Muscle layer of duodenum (tissue), 2 donors: ENCODE data around the gene GET4.
"Not testable (repeated sequence)": the region's sequence is repeated elsewhere in the genome, so short reads cannot be mapped to it uniquely, and the experiment has no call there.

Experiments used
- H3K27ac ChIP-seq: one replicate; pipeline ENCODE4 v1.7.0; 2013; ENCODE audit warnings: mild to moderate bottlenecking, low read length
- H3K27me3 ChIP-seq: one replicate; pipeline ENCODE4 v1.7.0; 2013; ENCODE audit warnings: low read depth, mild to moderate bottlenecking, control low read depth, low read length
- H3K36me3 ChIP-seq, 2 donors: one replicate each; pipeline ENCODE4 v1.7.0; 2013; ENCODE audit warnings: low read length in 2 of 2, control low read depth in 1 of 2, mild to moderate bottlenecking in 1 of 2; ENCODE audit not compliant: insufficient read depth in 2 of 2, control insufficient read depth in 1 of 2
- H3K4me1 ChIP-seq, 2 donors: one replicate each; pipeline ENCODE4 v1.7.0; 2013; ENCODE audit warnings: low read length in 2 of 2, mild to moderate bottlenecking in 2 of 2, control low read depth in 1 of 2, moderate library complexity in 1 of 2; ENCODE audit not compliant: insufficient read depth in 2 of 2, control insufficient read depth in 1 of 2
- H3K4me3 ChIP-seq, 2 donors: one replicate each; pipeline ENCODE4 v1.7.0; 2013; ENCODE audit warnings: low read length in 2 of 2, low read depth in 1 of 2, mild to moderate bottlenecking in 1 of 2
- H3K9me3 ChIP-seq, 2 donors: one replicate each; pipeline ENCODE4 v1.7.0; 2013; ENCODE audit warnings: low read length in 2 of 2, control low read depth in 1 of 2, mild to moderate bottlenecking in 1 of 2; ENCODE audit not compliant: control insufficient read depth in 1 of 2
- donor health status: healthy.

Gene GET4

DNA sequence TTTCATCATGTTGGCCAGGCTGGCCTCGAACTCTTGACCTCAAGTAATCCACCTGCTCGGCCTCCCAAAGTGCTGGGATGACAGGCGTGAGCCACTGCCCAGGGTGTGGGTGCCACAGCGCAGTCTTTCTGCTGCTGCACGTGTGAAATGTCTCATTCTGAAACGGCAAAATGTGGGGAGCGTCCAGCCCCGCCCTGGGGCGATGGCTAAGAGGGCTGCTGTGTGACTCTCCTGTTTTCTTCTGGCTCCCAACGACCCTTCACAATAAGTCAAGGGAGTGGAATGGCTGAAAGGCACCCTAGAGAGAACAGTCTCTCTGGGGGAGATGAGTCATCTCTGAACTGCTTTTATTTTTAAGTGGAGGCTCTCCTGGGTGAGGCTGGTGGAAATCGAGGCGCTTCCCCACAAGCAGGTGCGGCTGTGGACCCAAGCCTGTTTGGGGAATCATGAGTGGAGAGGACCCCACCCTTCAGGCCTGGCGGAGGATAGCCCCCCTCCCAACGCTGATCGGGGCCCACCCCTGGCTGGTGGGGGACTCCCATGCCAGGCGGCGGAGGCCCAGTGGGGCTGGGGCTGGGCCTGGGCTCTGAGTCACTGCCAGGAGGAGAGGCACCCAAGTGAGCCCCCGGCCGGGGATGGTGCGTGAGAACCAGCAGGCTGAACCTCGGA is 60.2 kb downstream of the GET4 start:
- Histone ChIP-seq H3K27ac (no peak overlapping the region), H3K27me3 (no peaks in the 10 kb centered on the region), H3K9me3 (peaks cover 0 to 4% of the 10 kb centered on the region in 2 donors), H3K4me1 (no peaks in the 10 kb centered on the region), H3K36me3 (no peaks in the 10 kb centered on the region), H3K4me3 (no peak overlapping the region)

DNA sequence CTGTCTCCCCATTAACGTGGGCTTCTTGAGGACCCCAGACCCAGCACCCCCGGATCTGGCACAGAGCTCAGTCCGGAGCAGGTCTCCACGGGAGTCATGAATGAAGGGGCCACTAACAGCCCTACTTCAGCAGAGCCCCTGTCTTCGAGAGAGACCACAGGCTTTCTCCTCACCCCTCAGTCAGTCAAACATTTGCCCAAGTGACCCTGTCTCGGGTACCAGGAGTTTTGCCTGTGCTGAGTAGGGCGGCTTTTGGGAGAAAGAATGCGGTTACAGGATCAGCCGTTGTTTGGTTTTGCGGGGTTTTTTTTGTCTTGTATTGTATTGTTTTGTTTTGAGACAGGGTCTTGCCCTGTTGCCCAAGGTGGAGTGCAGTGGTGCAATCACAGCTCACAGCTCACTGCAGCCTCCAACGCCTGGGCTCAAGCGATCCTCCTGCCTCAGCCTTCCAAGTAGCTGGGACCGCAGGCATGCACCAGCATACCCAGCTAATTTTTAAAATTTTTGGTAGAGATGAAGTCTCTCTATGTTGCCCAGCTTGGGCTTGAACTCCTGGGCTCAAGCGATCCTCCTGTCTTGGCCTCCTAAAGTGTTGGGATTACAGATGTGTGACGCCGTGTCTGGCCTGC is 61.6 kb downstream of the GET4 start:
- no peak overlapping the region for H3K27ac ChIP-seq
- peaks cover 0 to 4% of the 10 kb centered on the region in 2 donors for H3K9me3 ChIP-seq
- no peaks in the 10 kb centered on the region for H3K36me3 ChIP-seq
- H3K4me1 ChIP-seq = no peaks in the 10 kb centered on the region
- no peaks in the 10 kb centered on the region for H3K27me3 ChIP-seq
- no peak overlapping the region for H3K4me3 ChIP-seq

DNA sequence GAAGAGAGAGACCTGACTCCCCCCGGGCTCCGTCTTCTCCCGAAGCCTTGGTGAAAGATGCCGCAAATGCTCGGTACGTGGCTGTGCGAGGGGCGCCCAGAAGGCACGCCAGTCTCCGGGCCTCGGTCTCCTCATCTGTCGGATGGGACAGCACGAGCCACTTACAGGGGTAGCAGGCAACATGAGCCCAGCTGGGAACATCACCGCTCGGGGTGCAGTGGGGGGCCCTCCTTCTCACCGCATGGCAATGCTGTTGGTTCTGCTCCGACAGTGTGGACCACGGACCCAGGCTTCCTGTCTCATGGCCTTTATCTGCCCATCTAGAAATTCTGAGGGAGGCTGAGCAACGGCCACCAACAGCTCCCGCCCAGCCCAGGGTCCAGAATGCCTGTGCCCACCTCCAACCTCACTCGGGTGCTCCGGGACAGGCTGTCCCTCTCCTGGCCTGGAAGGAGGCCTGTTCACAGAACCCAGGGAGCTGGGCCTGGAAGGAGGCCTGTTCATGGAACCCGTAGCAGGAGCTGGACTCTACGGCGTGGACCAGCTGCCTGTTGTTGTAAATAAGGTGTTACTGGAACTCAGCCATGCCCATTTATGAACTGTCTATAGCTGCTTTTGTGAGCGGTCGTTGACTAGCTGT is 62.3 kb downstream of the GET4 start:
- Histone ChIP-seq H3K9me3 (peaks cover 0 to 4% of the 10 kb centered on the region in 2 donors), H3K4me1 (no peaks in the 10 kb centered on the region), H3K27ac (no peak overlapping the region), H3K27me3 (no peaks in the 10 kb centered on the region), H3K4me3 (no peak overlapping the region), H3K36me3 (no peaks in the 10 kb centered on the region)

DNA sequence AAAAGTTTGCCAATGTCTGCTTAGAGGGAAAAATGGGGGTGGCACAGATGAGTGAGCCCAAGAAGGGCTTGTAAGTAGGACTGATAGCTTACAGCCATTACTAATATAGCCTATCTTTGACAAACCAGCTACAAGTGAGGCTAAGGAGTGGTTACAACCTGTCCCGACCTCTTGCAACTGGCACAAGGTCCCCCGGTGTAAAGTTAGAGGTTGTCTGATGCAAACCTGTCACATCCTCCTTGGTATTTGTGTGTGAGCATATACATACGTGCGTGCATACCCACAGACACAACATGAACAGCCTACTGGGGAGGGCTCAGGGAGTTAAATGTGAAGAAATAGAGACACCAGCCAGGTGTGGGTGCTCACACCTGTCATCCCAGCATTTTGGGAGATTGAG is 63.5 kb downstream of the GET4 start:
- peaks cover 0 to 4% of the 10 kb centered on the region in 2 donors for H3K9me3 ChIP-seq
- no peaks in the 10 kb centered on the region for H3K36me3 ChIP-seq
- H3K4me1 ChIP-seq = no peaks in the 10 kb centered on the region
- no peak overlapping the region for H3K27ac ChIP-seq
- H3K4me3 ChIP-seq = no peak overlapping the region
- no peaks in the 10 kb centered on the region for H3K27me3 ChIP-seq

DNA sequence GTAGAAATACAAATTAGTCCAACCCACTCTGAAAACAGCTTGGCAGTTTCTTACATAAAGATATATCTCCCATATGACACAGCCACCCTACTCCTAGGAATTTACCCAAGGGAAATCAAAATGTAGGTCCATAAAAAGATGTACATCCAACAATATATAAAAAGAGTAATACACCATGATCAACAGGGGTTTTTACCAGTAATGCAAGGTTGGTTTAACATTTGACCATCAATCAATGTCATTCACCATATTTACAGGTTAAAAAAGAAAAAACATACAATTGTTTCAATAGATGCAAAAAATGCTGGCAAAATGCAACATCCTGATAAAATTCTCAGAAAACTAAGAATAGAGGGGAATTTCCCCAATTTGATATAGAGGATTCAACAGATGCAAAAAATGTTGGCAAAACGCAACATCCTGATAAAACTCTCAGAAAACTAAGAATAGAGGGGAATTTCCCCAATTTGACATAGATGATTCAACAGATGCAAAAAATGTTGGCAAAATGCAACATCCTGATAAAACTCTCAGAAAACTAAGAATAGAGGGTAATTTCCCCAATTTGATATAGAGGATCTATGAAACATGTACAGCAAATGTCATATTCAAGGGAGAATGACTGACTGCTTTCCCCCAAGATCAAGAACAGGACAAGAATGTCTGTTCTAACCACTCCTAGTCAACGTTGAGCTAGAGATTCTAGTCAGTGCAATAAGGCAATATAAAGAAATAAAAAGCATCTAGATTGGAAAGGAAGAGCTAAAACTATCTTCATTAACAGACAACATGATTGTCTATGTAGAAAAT is 64.5 kb downstream of the GET4 start:
- Histone ChIP-seq H3K27ac (no peak overlapping the region), H3K9me3 (peaks cover 0 to 4% of the 10 kb centered on the region in 2 donors), H3K4me3 (no peak overlapping the region), H3K36me3 (no peaks in the 10 kb centered on the region), H3K4me1 (no peaks in the 10 kb centered on the region), H3K27me3 (no peaks in the 10 kb centered on the region)

DNA sequence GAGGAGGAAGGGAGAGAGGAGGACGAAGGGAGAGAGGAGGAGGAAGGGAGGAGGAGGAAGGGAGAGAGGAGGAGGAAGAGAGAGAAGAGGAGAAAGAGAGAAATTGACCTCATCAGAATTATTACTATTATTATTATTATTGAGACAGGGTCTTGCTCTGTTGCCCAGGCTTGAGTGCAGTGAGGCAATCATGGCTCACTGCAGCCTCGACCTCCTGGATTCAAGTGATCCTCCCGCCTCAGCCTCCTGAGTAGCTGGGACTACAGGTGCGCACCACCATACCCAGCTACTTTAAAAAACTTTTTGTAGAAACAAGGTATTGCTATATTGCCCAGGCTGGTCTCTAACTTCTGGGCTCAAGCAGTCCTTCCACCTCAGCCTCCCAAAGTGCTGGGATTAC is 67.4 kb downstream of the GET4 start:
- not testable (repeated sequence) for H3K4me1 ChIP-seq

DNA sequence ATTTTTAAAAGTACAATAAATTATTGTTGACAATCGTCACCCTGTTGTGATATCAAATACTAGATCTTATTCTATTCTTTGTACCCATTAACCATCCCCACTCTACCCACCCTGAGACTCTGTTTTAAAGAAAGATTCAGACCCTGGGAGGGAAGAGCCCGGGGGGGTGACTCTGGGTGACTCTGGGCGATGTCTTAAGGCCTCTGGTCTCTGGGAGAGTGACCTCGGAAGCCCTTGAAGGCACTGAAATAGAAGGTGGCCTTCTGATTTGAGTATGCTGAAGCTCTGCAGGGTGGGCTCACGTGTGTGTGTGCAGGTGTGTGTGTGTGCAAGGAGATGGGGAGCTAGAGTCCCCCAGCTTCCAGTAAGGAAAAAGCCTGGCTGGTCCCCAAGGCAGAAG is 68.4 kb downstream of the GET4 start:
- Histone ChIP-seq H3K27ac (peak overlapping the region; percentile 8), H3K4me1 (no peaks in the 10 kb centered on the region), H3K4me3 (no peak overlapping the region), H3K36me3 (no peaks in the 10 kb centered on the region), H3K9me3 (peaks cover 0 to 4% of the 10 kb centered on the region in 2 donors), H3K27me3 (no peaks in the 10 kb centered on the region)

More for the DNA sequence above, 67.4 kb downstream of the GET4 start:
- H3K9me3 ChIP-seq, H3K36me3 ChIP-seq, H3K27ac ChIP-seq, H3K4me3 ChIP-seq, H3K27me3 ChIP-seq: not testable (repeated sequence)

DNA sequence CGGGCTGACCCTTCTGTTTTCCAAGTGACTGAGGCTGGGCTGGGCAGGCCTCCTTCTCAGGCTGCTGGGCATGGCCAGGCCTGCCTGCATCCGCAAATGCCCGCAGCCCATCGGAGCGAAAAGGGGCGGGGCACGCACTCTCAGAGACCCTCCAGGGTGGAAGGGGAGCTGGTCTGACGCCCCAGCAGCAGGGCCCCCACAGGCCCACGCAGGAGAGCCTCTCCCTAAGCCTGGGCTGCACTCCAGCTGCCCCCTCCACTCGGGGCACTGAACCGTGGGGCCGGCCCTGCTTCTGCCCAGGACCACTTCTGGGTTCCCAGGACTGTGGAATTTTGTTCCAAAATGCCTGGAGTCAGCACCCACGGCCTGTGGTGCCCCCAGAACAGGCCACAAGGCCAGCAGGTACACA is 68.8 kb downstream of the GET4 start:
- no peak overlapping the region for H3K4me3 ChIP-seq
- no peaks in the 10 kb centered on the region for H3K36me3 ChIP-seq
- H3K27ac ChIP-seq = peak overlapping the region; percentile 8
- H3K4me1 ChIP-seq = no peaks in the 10 kb centered on the region
- H3K9me3 ChIP-seq = peaks cover 0 to 4% of the 10 kb centered on the region in 2 donors
- no peaks in the 10 kb centered on the region for H3K27me3 ChIP-seq

DNA sequence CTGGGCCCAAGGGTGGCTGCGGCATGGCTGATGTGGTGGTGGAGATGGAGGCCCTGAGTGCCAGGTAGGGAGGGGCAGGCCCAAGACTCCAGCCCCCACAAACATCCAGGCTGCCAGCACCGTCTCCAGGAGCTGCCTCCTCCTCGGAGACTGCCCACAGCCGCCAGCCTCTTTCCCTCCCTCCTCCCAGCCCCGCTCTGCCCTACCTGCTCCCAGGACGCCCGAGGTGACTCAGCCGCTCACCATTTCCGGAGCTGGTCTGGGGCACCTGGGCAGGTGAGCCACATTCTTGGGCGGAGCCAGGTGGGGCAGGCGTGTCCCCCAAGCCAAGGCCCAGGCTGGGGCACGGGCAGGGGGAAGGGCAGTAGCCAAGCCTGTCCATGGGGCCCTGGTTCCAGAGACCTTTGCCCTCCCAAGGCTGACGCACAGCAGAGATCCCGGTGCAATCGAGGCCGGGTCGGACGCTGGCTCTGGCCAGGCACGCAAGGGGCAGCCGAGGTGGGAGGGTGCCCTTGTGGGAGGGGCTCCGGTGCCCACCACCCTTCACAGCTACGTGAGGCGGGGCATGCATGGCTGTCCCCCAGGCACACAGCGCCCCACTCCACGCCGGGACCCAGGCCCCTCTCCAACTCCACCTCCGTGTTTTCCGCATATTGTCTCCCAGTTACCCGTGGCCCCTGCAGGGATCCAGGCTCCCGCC is 69.4 kb downstream of the GET4 start:
- peaks cover 0 to 4% of the 10 kb centered on the region in 2 donors for H3K9me3 ChIP-seq
- no peak overlapping the region for H3K4me3 ChIP-seq
- peak overlapping the region; percentile 56 for H3K27ac ChIP-seq
- H3K27me3 ChIP-seq = no peaks in the 10 kb centered on the region
- H3K4me1 ChIP-seq = no peaks in the 10 kb centered on the region
- no peaks in the 10 kb centered on the region for H3K36me3 ChIP-seq
